ENCODE measurements around the gene TMUB2.

TMUB2 gene

DNA sequence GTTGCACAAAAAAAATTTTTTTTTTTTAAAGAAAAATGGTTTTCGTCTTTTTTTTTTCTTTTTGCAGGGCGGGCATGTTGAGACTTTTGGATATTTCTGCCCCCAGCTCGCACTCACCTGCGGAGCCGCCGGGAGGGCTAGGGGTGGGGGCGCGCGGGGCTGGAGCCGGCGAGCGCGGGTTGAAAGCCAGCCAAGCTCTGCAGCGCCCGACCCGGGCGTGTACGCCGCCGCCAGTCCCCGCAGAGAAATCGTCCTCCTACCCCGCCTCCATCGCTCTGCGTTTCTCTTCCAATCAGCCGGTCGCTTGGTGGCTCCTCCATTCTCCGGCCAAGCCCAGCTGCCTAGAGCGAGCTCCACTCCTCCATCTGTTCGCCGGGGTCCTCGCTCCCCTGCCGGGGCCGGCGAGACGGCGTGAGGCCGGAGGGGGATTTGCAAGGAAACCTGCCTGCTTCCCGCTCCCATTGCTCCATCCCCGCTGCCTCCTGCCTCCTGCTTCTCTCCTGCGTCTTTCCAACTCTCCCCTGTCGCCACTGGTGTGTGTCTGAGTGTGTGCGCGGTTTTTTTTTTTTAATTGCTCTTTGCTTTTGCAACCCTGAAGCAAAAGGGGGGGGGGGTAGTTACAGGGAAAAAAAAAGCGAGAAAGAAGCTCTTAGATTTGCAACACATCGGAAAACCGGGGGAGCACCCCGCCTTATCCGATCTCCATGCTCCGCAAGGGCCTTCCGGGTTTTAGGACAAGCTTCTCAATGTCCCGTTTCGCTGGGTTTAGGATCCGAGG lies 34.5 kb downstream of the TMUB2 start:
- Histone ChIP-seq H4K8ac (ENCODE audit: low read length) (peak overlapping the region; percentile 52), H3K36me3 (ENCODE audit: control insufficient read depth in 1 of 2, insufficient read depth in 2 of 2, low read depth in 1 of 2, low read length in 2 of 2) (peaks cover 6 to 7% of the 10 kb centered on the region in 2 experiments), H2BK15ac (ENCODE audit: low read depth, poor library complexity, severe bottlenecking) (peak overlapping the region; percentile 98), H3K27ac (ENCODE audit: low read length, poor library complexity, severe bottlenecking) (peak overlapping the region; percentile 81), H3K4me2 (ENCODE audit: low read length, poor library complexity, severe bottlenecking) (peak overlapping the region; percentile 84), H3K4me1 (ENCODE audit: control insufficient read depth, insufficient read depth, low read depth, low read length) (peaks cover 22% of the 10 kb centered on the region), H3K9me3 (ENCODE audit: control insufficient read depth, low read length) (no peaks in the 10 kb centered on the region), H3K27me3 (ENCODE audit: control insufficient read depth in 1 of 2, insufficient read depth in 1 of 2, low read length in 2 of 2) (no peaks in the 10 kb centered on the region), H3K79me1 (replicated peaks; ENCODE audit: low read length, poor library complexity, severe bottlenecking) (peaks cover under 1% of the 10 kb centered on the region), H3K4me3 (ENCODE audit: insufficient read depth in 1 of 2, low read depth in 1 of 2, low read length in 2 of 2) (peak overlapping the region; percentile 89 to 95), H2BK12ac (ENCODE audit: low read length in 2 of 2) (no peak overlapping the region), H4K91ac (ENCODE audit: low read length) (no peak overlapping the region), H3K9ac (ENCODE audit: low read length) (peak overlapping the region; percentile 95), H3K14ac (ENCODE audit: low read length in 2 of 2) (peak overlapping the region in 1 of 2 experiments; percentile 57), H2AK5ac (ENCODE audit: low read length, severe bottlenecking) (no peak overlapping the region), H2AFZ (ENCODE audit: low read depth, low read length) (no peak overlapping the region), H3K18ac (ENCODE audit: low read depth in 1 of 2, low read length in 2 of 2) (peak overlapping the region; percentile 60 to 92), H2BK120ac (ENCODE audit: low read depth, low read length) (peak overlapping the region; percentile 29), H2BK5ac (ENCODE audit: low read depth, low read length, poor library complexity, severe bottlenecking) (peak overlapping the region; percentile 60), H3K23ac (ENCODE audit: low read length in 2 of 2) (peak overlapping the region in 1 of 2 experiments; percentile 46), H3K4ac (ENCODE audit: low read depth in 1 of 2, low read length in 2 of 2) (peak overlapping the region; percentile 29 to 75)
- peak; percentile 93 for DNase-seq
- WGBS: under 1% methylated on average over 50 of the region's 54 CpGs

DNA sequence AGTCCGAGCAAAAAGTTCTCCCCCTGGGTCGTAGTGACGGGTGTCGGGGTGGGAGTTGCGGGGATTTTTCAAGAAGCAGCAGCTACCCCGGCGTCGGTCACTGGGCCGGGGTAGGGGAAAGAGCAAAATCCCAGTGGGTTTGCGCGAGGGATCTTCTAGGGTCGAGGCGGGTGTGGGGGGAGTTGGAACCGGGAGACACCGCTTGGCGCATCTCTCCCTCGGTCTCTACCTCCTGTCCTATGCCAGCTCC lies 35.0 kb downstream of the TMUB2 start:
- Histone ChIP-seq H2AFZ (ENCODE audit: low read depth, low read length) (no peak overlapping the region), H3K23ac (ENCODE audit: low read length in 2 of 2) (no peak overlapping the region), H2BK5ac (ENCODE audit: low read depth, low read length, poor library complexity, severe bottlenecking) (no peak overlapping the region), H3K4me2 (ENCODE audit: low read length, poor library complexity, severe bottlenecking) (peak overlapping the region; percentile 84), H3K4me1 (ENCODE audit: control insufficient read depth, insufficient read depth, low read depth, low read length) (peaks cover 19% of the 10 kb centered on the region), H4K91ac (ENCODE audit: low read length) (no peak overlapping the region), H2BK15ac (ENCODE audit: low read depth, poor library complexity, severe bottlenecking) (peak overlapping the region; percentile 98), H2BK120ac (ENCODE audit: low read depth, low read length) (peak overlapping the region; percentile 29), H3K36me3 (ENCODE audit: control insufficient read depth in 1 of 2, insufficient read depth in 2 of 2, low read depth in 1 of 2, low read length in 2 of 2) (peaks cover under 1 to 2% of the 10 kb centered on the region in 2 experiments), H3K4ac (ENCODE audit: low read depth in 1 of 2, low read length in 2 of 2) (no peak overlapping the region), H3K27me3 (ENCODE audit: control insufficient read depth in 1 of 2, insufficient read depth in 1 of 2, low read length in 2 of 2) (no peaks in the 10 kb centered on the region), H3K9ac (ENCODE audit: low read length) (peak overlapping the region; percentile 95), H4K8ac (ENCODE audit: low read length) (no peak overlapping the region), H2BK12ac (ENCODE audit: low read length in 2 of 2) (no peak overlapping the region), H2AK5ac (ENCODE audit: low read length, severe bottlenecking) (no peak overlapping the region), H3K27ac (ENCODE audit: low read length, poor library complexity, severe bottlenecking) (peak overlapping the region; percentile 81), H3K9me3 (ENCODE audit: control insufficient read depth, low read length) (no peaks in the 10 kb centered on the region), H3K14ac (ENCODE audit: low read length in 2 of 2) (no peak overlapping the region), H3K4me3 (ENCODE audit: insufficient read depth in 1 of 2, low read depth in 1 of 2, low read length in 2 of 2) (peak overlapping the region; percentile 89 to 95), H3K18ac (ENCODE audit: low read depth in 1 of 2, low read length in 2 of 2) (peak overlapping the region; percentile 44 to 60), H3K79me1 (replicated peaks; ENCODE audit: low read length, poor library complexity, severe bottlenecking) (no peaks in the 10 kb centered on the region)
- no peak for DNase-seq
- 2% methylated on average over 11 of the region's 17 CpGs for WGBS

DNA sequence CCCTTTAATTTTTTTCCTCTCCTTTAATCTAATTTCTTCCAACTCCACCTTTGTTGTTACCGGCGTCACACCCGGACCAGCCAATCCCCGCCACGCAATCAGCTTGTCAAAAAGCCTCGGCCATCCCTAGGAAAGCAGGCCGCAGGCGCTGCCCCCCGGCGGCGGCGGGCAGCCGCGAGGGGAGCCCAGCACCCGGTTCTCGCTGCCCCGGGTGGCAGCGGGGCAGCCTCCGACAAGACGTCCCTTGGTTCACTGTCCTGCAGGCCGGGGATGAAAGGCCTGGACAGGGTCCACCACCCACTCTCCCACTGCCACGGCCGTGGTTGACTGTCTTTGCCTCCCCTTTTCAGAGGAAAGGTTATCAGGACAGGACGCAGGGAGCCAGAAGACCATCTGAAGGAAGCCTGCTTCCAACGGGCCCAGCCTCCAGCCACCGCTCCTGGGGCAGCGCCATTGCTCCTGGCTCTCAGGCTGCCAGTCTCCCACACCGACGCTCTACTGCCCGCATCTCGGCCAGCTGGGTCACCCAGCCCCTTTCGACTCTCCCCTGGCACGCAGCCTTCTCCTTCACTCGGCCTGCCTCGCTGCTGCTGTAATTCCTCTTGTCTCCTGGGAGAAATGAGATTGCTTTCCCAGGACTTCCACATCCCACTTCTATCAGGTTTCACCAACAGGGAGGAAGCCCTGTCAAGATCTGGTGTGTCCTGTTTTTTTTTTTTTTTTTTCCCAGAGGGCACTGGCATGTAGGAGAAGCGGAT lies 35.5 kb downstream of the TMUB2 start:
- no peak overlapping the region for H2BK5ac ChIP-seq (ENCODE audit: low read depth, low read length, poor library complexity, severe bottlenecking)
- H2BK120ac ChIP-seq (ENCODE audit: low read depth, low read length): no peak overlapping the region
- WGBS: 1% methylated on average over 32 of the region's 36 CpGs
- peak overlapping the region; percentile 72 for H4K8ac ChIP-seq (ENCODE audit: low read length)
- H3K18ac ChIP-seq (ENCODE audit: low read depth in 1 of 2, low read length in 2 of 2): peak overlapping the region; percentile 86 to 92
- peak overlapping the region; percentile 23 to 31 for H2BK12ac ChIP-seq (ENCODE audit: low read length in 2 of 2)
- no peak overlapping the region for H2AK5ac ChIP-seq (ENCODE audit: low read length, severe bottlenecking)
- H3K27ac ChIP-seq (ENCODE audit: low read length, poor library complexity, severe bottlenecking): peak overlapping the region; percentile 87
- peak overlapping the region; percentile 95 for H3K9ac ChIP-seq (ENCODE audit: low read length)
- H3K79me1 ChIP-seq (replicated peaks; ENCODE audit: low read length, poor library complexity, severe bottlenecking): no peaks in the 10 kb centered on the region
- peaks cover 17% of the 10 kb centered on the region for H3K4me1 ChIP-seq (ENCODE audit: control insufficient read depth, insufficient read depth, low read depth, low read length)
- H3K4me2 ChIP-seq (ENCODE audit: low read length, poor library complexity, severe bottlenecking): peak overlapping the region; percentile 90
- H4K91ac ChIP-seq (ENCODE audit: low read length): peak overlapping the region; percentile 86
- H2BK15ac ChIP-seq (ENCODE audit: low read depth, poor library complexity, severe bottlenecking): peak overlapping the region; percentile 90
- H3K9me3 ChIP-seq (ENCODE audit: control insufficient read depth, low read length): no peaks in the 10 kb centered on the region
- peak; percentile 88 for DNase-seq
- H3K4me3 ChIP-seq (ENCODE audit: insufficient read depth in 1 of 2, low read depth in 1 of 2, low read length in 2 of 2): peak overlapping the region; percentile 24 to 89
- peak overlapping the region; percentile 41 to 62 for H3K4ac ChIP-seq (ENCODE audit: low read depth in 1 of 2, low read length in 2 of 2)
- H2AFZ ChIP-seq (ENCODE audit: low read depth, low read length): peak overlapping the region; percentile 60
- H3K36me3 ChIP-seq (ENCODE audit: control insufficient read depth in 1 of 2, insufficient read depth in 2 of 2, low read depth in 1 of 2, low read length in 2 of 2): no peaks in the 10 kb centered on the region
- no peaks in the 10 kb centered on the region for H3K27me3 ChIP-seq (ENCODE audit: control insufficient read depth in 1 of 2, insufficient read depth in 1 of 2, low read length in 2 of 2)
- peak overlapping the region in 1 of 2 experiments; percentile 81 for H3K23ac ChIP-seq (ENCODE audit: low read length in 2 of 2)
- no peak overlapping the region for H3K14ac ChIP-seq (ENCODE audit: low read length in 2 of 2)

DNA sequence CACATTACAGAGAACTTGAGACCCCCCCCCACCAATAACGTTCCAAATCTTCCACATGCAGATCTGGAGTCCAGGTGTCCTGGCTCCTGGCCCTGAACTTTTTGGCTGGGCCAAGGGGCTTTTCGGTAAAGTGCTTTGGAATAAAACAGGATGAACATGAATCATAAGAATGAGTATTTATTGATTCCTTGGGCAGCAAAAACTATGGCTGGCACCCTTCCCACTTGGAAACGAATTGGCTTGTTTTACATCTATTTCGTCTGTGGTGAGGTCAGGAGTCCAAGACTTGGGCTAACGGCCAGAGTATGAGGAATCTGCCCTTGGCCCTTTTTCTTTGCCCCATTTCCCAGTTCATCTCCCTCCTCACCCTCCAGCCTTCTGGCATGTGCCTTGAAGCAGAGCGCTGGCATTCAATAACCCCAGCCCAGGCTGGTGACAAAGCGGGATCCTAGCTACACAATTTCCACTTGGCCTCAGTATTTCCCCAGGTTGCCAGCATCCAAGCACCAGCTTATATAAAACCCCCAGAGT lies 36.8 kb downstream of the TMUB2 start:
- Histone ChIP-seq H4K91ac (ENCODE audit: low read length) (no peak overlapping the region), H2BK15ac (ENCODE audit: low read depth, poor library complexity, severe bottlenecking) (no peak overlapping the region), H4K8ac (ENCODE audit: low read length) (no peak overlapping the region), H2AK5ac (ENCODE audit: low read length, severe bottlenecking) (no peak overlapping the region), H3K4me2 (ENCODE audit: low read length, poor library complexity, severe bottlenecking) (no peak overlapping the region), H3K79me1 (replicated peaks; ENCODE audit: low read length, poor library complexity, severe bottlenecking) (no peaks in the 10 kb centered on the region), H3K27ac (ENCODE audit: low read length, poor library complexity, severe bottlenecking) (no peak overlapping the region), H3K36me3 (ENCODE audit: control insufficient read depth in 1 of 2, insufficient read depth in 2 of 2, low read depth in 1 of 2, low read length in 2 of 2) (no peaks in the 10 kb centered on the region), H2BK120ac (ENCODE audit: low read depth, low read length) (peak overlapping the region; percentile 19), H3K23ac (ENCODE audit: low read length in 2 of 2) (no peak overlapping the region), H3K4me1 (ENCODE audit: control insufficient read depth, insufficient read depth, low read depth, low read length) (peaks cover 8% of the 10 kb centered on the region), H2BK5ac (ENCODE audit: low read depth, low read length, poor library complexity, severe bottlenecking) (no peak overlapping the region), H2AFZ (ENCODE audit: low read depth, low read length) (no peak overlapping the region), H3K9ac (ENCODE audit: low read length) (peak overlapping the region; percentile 95), H3K27me3 (ENCODE audit: control insufficient read depth in 1 of 2, insufficient read depth in 1 of 2, low read length in 2 of 2) (no peaks in the 10 kb centered on the region), H3K18ac (ENCODE audit: low read depth in 1 of 2, low read length in 2 of 2) (peak overlapping the region in 1 of 2 experiments; percentile 5), H3K4me3 (ENCODE audit: insufficient read depth in 1 of 2, low read depth in 1 of 2, low read length in 2 of 2) (peak overlapping the region in 1 of 2 experiments; percentile 31), H3K14ac (ENCODE audit: low read length in 2 of 2) (no peak overlapping the region), H3K4ac (ENCODE audit: low read depth in 1 of 2, low read length in 2 of 2) (no peak overlapping the region), H3K9me3 (ENCODE audit: control insufficient read depth, low read length) (no peaks in the 10 kb centered on the region), H2BK12ac (ENCODE audit: low read length in 2 of 2) (no peak overlapping the region)
- 97% methylated on average over 7 of the region's 7 CpGs for WGBS
- no peak for DNase-seq

All from mesenchymal stem cell (in vitro differentiated cells and primary cell).